Sigmoid colon (tissue), 7 donors: ENCODE results near the gene CCDC85C. TPM values are rescaled to one million over a fixed set of nuclear protein-coding genes. Genes with fewer than 3 reads are reported as not detected.

ENCODE experiments used
- DNase-seq: peaks from one replicate; pipeline ENCODE4 v3.0.0-alpha.2; 2019
- H3K27ac ChIP-seq, 4 donors: fragments of 200-600 bp; sonication (generic); one replicate each; pipeline ENCODE4 v1.5.1; 2016 to 2019; ENCODE audit warnings: mild to moderate bottlenecking in 1 of 4
- H3K27me3 ChIP-seq, 3 donors: fragments of 200-600 bp; sonication (generic); one replicate each; pipeline ENCODE4 v1.5.1; 2019; ENCODE audit warnings: mild to moderate bottlenecking in 1 of 3
- H3K36me3 ChIP-seq, 4 donors: fragments of 200-600 bp; sonication (generic); one replicate each; pipeline ENCODE4 v1.5.1; 2016 to 2019
- H3K4me1 ChIP-seq, 4 donors: fragments of 200-600 bp; sonication (generic); one replicate each; pipeline ENCODE4 v1.5.1; 2017 to 2019
- H3K4me3 ChIP-seq, 4 donors: fragments of 200-600 bp; sonication (generic); one replicate each; pipeline ENCODE4 v1.5.1; 2017 to 2019; ENCODE audit warnings: mild to moderate bottlenecking in 2 of 4, moderate library complexity in 1 of 4
- H3K9me3 ChIP-seq, 4 donors: fragments of 200-600 bp in 3 of 4; sonication (generic) in 3 of 4; one replicate each; pipeline versions ENCODE4 v1.5.1 to v1.6.1; 2013 to 2019
- EP300 ChIP-seq, 4 donors: sonication (generic); formaldehyde crosslinking; IDR thresholded peaks; one replicate each; pipeline ENCODE4 v1.6.1; 2017; ENCODE audit warnings: antibody characterized with exemption in 4 of 4
- POLR2A ChIP-seq, 2 donors: fragments of 450-650 bp; IDR thresholded peaks; one replicate each; pipeline ENCODE4 v1.6.1; 2016; ENCODE audit warnings: antibody characterized with exemption in 2 of 2, mild to moderate bottlenecking in 2 of 2, moderate library complexity in 2 of 2
- POLR2AphosphoS5 ChIP-seq, 4 donors: sonication (generic); formaldehyde crosslinking; IDR thresholded peaks; one replicate each; pipeline ENCODE4 v1.6.1; 2017; ENCODE audit warnings: antibody characterized with exemption in 4 of 4
- WGBS, 2 donors: extraction: QIAGEN DNeasy Blood & Tissue Kit; methylation state at CpG; one replicate each; pipeline ENCODE4 v1.1.7; 2013; 5-methylcytosine and 5-hydroxymethylcytosine counted together
- intact Hi-C: fragments of 100-400 bp; cut with DNase I; formaldehyde crosslinking; loops from one replicate; pipeline ENCODE4 v1.15.1; 2023
- polyA plus RNA-seq, 3 donors: library from polyadenylated mRNA; stranded (reverse); fragments of 200-250 nt; gene quantifications; one replicate each; pipeline ENCODE4 v1.2.3, GENCODE V29; 2013
- total RNA-seq, 4 donors: library from RNA; depleted of rRNA; stranded (reverse); fragments of >200 nt; gene quantifications; one replicate each; pipeline ENCODE4 v1.1.0, GENCODE V29; 2016
- TF ChIP-seq, protein P1 (sequence below), 4 experiments: fragments of 450-650 bp in 3 of 4; fragments of 200-600 bp in 1 of 4; IDR thresholded peaks; one replicate each; pipeline ENCODE4 v1.5.1; 2016 to 2019; ENCODE audit warnings: antibody characterized with exemption in 4 of 4, mild to moderate bottlenecking in 3 of 4, moderate library complexity in 2 of 4
- donor health status: healthy with polysubstance abuse.
- donor health status: Bipolar disorder and iron deficiency.
- donor health status: healthy.

The CCDC85C gene
- total and polyA plus RNA-seq, 7 donors: 11.4 to 79.0 (median 28.1) TPM

DNA sequence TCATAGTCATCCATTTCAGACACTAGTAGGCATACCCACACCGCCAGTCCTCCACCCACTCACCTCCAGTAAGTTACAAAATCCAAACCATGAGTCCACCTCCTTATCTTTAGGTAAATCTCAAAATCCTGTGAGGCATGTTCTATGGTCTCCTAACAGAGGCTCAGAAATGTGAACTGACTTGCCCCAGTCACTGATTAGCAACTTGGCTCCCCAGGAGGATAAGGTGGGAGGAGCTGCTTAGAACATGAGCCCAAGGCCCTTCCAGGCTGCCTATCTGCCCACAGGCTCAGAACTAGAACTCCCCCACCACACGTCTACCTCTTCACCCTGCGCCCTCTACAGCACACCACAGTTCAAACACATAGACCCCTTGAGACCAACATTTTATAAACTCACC lies 143.2 kb downstream of the CCDC85C start:
- Histone ChIP-seq H3K4me3 (no peak overlapping the region), H3K9me3 (no peaks in the 10 kb centered on the region), H3K27ac (no peak overlapping the region), H3K36me3 (peaks cover 6 to 84% (median 36%) of the 10 kb centered on the region in 4 donors), H3K27me3 (no peaks in the 10 kb centered on the region), H3K4me1 (peaks cover 0 to 8% (median 3%) of the 10 kb centered on the region in 4 donors)
- WGBS, 2 donors: 94% methylated on average over 3 of the region's 3 CpGs
- intact Hi-C loops: no loop called here
- TF ChIP-seq EP300 (IDR thresholded peaks at IDR 0.05) (no peak), POLR2AphosphoS5 (IDR thresholded peaks at IDR 0.05) (no peak), POLR2A (IDR thresholded peaks at IDR 0.05) (no peak)
- TF ChIP-seq, protein P1, sequence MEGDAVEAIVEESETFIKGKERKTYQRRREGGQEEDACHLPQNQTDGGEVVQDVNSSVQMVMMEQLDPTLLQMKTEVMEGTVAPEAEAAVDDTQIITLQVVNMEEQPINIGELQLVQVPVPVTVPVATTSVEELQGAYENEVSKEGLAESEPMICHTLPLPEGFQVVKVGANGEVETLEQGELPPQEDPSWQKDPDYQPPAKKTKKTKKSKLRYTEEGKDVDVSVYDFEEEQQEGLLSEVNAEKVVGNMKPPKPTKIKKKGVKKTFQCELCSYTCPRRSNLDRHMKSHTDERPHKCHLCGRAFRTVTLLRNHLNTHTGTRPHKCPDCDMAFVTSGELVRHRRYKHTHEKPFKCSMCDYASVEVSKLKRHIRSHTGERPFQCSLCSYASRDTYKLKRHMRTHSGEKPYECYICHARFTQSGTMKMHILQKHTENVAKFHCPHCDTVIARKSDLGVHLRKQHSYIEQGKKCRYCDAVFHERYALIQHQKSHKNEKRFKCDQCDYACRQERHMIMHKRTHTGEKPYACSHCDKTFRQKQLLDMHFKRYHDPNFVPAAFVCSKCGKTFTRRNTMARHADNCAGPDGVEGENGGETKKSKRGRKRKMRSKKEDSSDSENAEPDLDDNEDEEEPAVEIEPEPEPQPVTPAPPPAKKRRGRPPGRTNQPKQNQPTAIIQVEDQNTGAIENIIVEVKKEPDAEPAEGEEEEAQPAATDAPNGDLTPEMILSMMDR (IDR thresholded peaks at IDR 0.05): no peak
- DNase-seq: no peak

DNA sequence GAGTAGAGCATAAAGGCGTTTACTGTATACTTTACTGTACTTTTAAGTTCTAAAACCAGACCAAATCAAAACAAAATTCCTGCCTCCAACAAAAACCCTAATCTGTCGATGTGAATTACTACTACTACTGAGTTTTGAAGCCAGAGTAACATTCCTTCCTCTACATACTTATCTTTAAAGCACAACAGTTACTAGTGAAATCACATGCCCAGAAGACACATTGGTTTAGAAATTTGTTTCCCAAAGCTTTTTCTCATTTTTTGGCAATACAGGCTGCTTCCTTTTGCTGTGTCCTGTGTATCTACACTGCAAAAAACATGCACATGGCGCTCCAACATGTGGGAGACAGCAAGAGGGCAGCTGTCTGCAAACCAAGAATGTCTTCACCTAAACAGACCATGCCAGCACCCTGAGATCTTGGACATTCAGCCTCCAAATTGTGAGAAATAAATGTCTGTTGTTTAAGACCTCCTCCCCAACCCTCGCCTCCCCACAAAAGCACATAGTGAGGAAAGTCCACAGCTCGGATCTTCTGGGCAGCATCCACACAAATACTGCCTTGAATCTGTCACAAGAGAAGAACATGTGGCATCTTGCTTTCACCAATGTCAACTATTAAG lies 144.4 kb downstream of the CCDC85C start:
- no peak for DNase-seq
- Histone ChIP-seq H3K27me3 (no peaks in the 10 kb centered on the region), H3K36me3 (peaks cover 4 to 86% (median 34%) of the 10 kb centered on the region in 4 donors), H3K4me1 (peaks cover 0 to 8% (median 3%) of the 10 kb centered on the region in 4 donors), H3K4me3 (no peak overlapping the region), H3K9me3 (no peaks in the 10 kb centered on the region), H3K27ac (no peak overlapping the region)
- 87 to 92% methylated on average over 5 of the region's 5 CpGs for WGBS, 2 donors
- intact Hi-C loops: no loop called here
- TF ChIP-seq, protein P1 (IDR thresholded peaks at IDR 0.05): no peak
- TF ChIP-seq POLR2A (IDR thresholded peaks at IDR 0.05): no peak
- TF ChIP-seq POLR2AphosphoS5 (IDR thresholded peaks at IDR 0.05): no peak
- no peak for TF ChIP-seq EP300 (IDR thresholded peaks at IDR 0.05)

DNA sequence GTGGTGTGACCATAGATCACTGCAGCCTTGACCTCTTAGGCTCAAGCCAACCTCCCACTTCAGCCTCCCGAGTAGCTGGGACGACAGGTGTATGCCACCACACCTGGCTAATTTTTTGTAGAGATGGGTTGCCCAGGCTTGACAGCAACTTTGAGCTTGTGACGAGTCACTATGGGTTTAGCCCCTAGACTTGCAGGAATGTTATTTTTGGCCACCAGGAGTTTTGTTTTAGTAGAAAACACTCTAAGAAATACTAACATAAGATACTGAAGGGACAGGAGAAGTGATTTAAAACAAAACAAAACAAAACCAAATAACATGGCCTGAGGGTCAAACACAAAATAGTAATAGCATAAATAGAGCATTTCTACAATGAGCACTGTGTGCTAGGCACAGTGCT lies 149.8 kb downstream of the CCDC85C start:
- Histone ChIP-seq H3K4me3 (no peak overlapping the region), H3K36me3 (peaks cover 7 to 83% (median 13%) of the 10 kb centered on the region in 4 donors), H3K4me1 (peaks cover 0 to 1% (median 0%) of the 10 kb centered on the region in 4 donors), H3K27ac (no peak overlapping the region), H3K9me3 (no peaks in the 10 kb centered on the region), H3K27me3 (no peaks in the 10 kb centered on the region)
- no peak for TF ChIP-seq POLR2AphosphoS5 (IDR thresholded peaks at IDR 0.05)
- TF ChIP-seq EP300 (IDR thresholded peaks at IDR 0.05): no peak
- TF ChIP-seq, protein P1 (IDR thresholded peaks at IDR 0.05): no peak
- no peak for TF ChIP-seq POLR2A (IDR thresholded peaks at IDR 0.05)
- DNase-seq: no peak
- WGBS, 2 donors: 75 to 95% methylated on average over 3 of the region's 3 CpGs
- intact Hi-C loops: no loop called here

DNA sequence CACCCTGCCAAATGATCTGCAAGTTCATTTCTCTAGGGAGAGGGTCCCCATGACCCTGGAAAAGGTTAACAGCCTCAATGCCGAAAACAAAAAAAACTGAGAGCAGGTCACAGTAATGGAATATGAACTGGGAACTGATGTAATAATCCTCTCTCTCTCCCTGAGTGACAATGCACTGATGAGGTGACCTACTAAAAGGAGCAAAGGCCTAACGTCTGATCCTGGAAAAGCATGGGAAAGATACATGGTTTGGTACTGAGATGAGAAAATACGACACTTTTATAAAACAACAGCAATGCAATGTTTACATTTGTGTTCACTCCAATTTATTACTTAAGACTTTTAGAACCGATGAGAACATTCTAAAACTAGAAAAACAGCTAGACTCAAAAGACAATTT lies 151.0 kb downstream of the CCDC85C start:
- Histone ChIP-seq H3K4me3 (no peak overlapping the region), H3K9me3 (no peaks in the 10 kb centered on the region), H3K27ac (no peak overlapping the region), H3K27me3 (no peaks in the 10 kb centered on the region), H3K4me1 (no peaks in the 10 kb centered on the region), H3K36me3 (peaks cover 10 to 92% (median 14%) of the 10 kb centered on the region in 4 donors)
- TF ChIP-seq EP300 (IDR thresholded peaks at IDR 0.05): no peak
- TF ChIP-seq, protein P1 (IDR thresholded peaks at IDR 0.05): no peak
- no peak for TF ChIP-seq POLR2AphosphoS5 (IDR thresholded peaks at IDR 0.05)
- TF ChIP-seq POLR2A (IDR thresholded peaks at IDR 0.05): no peak
- 82 to 89% methylated on average over 4 of the region's 4 CpGs for WGBS, 2 donors
- no peak for DNase-seq
- intact Hi-C loops: no loop called here

DNA sequence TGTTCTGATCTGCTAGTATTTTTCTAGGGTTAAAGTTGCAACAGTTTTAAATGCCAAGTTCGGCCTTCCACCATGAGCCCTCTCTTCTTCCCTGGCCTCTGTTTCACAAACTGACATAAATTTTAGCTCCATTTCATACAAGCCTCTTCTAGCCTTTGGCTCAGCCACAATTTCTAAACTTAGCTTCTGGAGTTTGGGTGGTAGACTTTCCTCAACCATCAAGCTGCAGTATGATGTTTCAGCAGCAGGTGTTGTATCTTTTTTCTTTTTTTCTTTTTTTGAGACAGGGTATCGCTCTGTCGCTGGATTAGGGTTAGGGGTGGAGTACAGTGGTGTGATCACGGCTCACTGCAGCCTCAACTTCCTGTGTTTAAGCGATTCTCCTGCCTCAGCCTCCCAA lies 152.8 kb downstream of the CCDC85C start:
- no peak for DNase-seq
- H3K4me3 ChIP-seq: no peak overlapping the region
- 94% methylated on average over 5 of the region's 5 CpGs for WGBS, 2 donors
- H3K9me3 ChIP-seq: no peaks in the 10 kb centered on the region
- intact Hi-C loops: no loop called here
- no peaks in the 10 kb centered on the region for H3K4me1 ChIP-seq
- H3K27me3 ChIP-seq: no peaks in the 10 kb centered on the region
- H3K36me3 ChIP-seq: peaks cover 14 to 92% (median 18%) of the 10 kb centered on the region in 4 donors
- H3K27ac ChIP-seq: no peak overlapping the region
- no peak for TF ChIP-seq POLR2AphosphoS5 (IDR thresholded peaks at IDR 0.05)
- TF ChIP-seq EP300 (IDR thresholded peaks at IDR 0.05): no peak
- no peak for TF ChIP-seq POLR2A (IDR thresholded peaks at IDR 0.05)
- TF ChIP-seq, protein P1 (IDR thresholded peaks at IDR 0.05): no peak
